Measurements from ENCODE around the gene KCNK4.
"Not testable (repeated sequence)": the region's sequence is repeated elsewhere in the genome, so short reads cannot be mapped to it uniquely, and the experiment has no call there.

KCNK4 gene

GRCh38 chr11:64291262-64291751, at the start of gene KCNK4:
KCNK4 (plus strand) TSS chr11:64291302; CDS start chr11:64293019, 1,717 bp downstream.
- no peak for DNase-seq (ENCODE audit: low read depth)

DNA sequence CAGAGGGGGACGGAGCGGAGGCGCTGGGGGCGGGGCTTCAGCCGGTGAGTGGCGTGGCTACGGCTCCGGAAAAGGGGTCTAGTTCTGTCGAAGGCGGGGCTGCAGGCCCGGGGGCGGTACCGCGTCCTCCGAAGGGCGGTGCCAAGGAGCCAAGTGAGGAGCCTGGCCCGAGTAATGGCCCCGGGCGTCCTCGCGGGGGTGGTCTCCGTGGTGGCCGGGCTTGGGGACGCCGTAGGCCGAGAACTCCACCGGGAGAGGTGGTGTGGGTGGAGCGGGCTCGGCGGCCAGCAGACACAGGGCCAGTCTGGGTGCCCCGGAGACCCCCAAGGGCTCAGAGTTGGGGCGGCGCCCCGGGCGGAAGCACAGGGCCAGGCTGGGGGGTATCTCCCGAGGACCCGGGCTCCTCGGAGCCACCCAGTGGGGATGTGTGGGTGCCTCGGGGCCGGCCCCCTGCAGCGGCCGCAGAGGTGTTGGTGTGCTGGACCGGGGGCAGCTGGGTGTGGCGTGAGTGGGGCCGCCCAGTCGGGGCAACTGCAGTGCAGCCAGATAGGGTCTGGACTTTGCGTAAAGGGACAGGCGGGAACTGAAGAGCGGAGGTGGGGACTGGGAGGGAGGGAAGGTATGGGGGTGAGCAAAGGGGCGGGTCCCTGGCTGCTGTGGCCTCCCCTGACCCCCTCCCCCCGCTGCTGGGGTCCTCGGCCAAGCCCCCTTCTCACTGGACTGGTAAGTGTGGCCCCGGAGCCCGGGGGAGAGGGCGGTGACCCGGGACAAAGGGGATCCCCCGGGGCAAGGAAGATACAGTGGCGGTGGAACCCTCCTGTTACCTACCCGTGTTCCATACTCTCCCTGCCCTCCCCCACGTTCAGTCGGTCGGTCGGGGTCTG, 49.4 kb upstream of the KCNK4 start:
- DNase-seq (ENCODE audit: low read depth): no peak

DNA sequence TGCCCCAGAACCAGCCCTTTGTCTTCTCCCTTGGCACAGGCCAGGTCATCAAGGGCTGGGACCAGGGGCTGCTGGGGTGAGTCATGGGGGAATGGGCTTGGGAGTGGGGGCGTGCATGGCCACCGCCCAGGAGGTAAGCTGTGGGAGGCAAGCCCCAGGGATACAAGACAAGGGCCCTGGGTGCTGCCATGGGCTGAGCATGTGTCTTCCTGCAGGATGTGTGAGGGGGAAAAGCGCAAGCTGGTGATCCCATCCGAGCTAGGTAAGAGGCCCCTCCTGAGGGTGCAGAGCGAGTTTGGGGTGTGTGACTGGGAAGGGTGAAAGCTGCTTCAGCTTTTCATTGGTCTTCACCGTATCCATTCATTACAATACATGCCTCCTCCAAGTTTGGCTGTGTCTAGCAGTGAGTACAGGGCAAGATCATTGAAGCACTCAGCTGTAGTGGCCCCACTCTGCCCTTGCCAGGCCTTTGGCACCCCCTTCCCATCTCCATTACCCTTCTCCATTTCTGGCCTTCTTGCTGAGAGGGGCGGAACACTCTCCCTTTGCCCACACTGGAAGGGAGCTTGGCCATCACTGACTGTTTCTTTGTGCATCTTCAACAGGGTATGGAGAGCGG, 47.8 kb upstream of the KCNK4 start:
- DNase-seq (ENCODE audit: low read depth): no peak

DNA sequence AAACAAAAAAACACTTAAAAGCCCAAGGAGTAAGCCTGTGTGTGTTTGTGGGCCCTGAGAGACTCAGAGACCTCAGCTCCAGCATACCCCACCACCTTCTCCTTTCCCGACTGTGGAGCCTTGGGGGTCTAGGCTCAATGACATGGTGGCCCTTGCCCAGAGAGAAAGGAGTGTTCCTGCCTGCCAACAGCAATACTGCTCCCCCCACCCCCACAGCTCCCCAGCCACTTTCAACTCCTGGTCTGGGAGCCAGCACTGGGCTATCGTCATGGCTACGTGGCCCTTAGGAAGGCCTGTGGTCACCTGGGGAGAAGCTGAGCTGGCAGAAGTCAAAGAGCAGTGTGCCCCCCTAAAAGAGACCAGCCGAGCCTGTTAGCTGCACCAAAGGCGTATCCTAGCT, 47.0 kb upstream of the KCNK4 start:
- no peak for DNase-seq (ENCODE audit: low read depth)

- no peak for DNase-seq (ENCODE audit: low read depth)
Measured at GRCh38 chr11:64244966-64245365, 46.1 kb upstream of the KCNK4 start.

DNA sequence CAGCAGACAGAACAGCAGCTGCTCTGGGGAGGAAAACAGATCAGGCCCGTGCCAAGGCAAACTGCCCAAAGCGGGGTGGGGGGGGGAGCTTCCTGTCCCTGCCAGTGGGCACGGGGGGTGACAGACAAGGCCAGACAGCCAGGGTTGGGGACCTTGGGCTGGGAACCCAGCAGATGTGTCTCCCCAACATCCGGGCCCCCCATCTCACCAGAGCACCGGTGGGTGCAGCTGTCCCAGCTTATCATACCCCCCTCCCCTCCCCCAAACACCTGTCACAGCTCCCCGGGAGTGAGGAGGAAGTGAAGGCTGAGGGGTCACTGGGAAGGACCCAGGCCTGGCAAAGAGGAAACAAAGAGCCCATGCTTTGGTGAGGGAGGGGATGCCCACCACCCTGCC, 45.7 kb upstream of the KCNK4 start:
- no peak for DNase-seq (ENCODE audit: low read depth)

DNA sequence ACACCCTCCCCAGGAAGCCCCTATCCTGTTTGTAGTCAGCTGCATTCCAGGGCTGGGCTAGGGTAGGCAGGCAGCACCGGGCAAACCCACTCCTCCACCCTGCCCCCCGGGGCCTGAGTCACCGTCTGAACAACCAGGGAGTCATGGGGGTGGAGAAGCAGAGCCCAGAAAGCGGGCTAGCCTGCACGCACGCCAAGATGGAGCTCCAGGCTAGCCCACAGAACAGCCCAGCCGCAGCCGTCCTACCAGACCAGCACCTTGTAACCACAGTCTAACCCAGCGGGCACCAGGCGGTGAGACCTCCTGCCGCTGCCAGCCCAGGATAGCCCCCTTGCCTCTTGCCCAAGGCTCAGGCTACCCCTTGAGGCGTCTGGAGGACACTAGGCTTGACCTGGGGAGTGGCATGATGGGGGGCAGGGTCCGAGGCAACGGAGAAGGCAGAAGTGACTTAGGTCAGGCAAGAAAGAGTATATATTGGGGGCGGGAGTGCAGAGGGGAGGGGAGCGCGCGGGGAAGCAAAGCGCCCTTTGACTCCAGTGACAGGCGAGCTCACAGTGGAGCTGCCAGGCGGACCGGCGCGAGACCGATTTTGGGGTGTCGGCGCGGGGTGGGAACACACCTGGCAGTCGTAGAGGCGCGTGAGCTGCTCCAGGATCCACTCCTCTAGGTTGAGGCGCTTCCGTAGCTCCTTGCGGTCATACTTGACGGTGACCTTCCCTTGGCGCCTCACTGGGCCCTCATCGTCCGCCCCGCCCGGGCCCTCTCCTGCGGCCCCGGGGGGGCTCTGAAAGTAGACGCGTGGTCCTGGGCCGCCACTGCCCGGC, 45.1 kb upstream of the KCNK4 start:
- peak; percentile 90 for DNase-seq (ENCODE audit: low read depth)

- not testable (repeated sequence) for DNase-seq (ENCODE audit: low read depth)
Measured at GRCh38 chr11:64246621-64246870, 44.6 kb upstream of the KCNK4 start.

GRCh38 chr11:64246871-64247728, 44.0 kb upstream of the KCNK4 start, which contains the start of gene PPP1R14B:
PPP1R14B (minus strand) TSS chr11:64246943; CDS start chr11:64246673, 270 bp downstream.
- no peak for DNase-seq (ENCODE audit: low read depth)

DNA sequence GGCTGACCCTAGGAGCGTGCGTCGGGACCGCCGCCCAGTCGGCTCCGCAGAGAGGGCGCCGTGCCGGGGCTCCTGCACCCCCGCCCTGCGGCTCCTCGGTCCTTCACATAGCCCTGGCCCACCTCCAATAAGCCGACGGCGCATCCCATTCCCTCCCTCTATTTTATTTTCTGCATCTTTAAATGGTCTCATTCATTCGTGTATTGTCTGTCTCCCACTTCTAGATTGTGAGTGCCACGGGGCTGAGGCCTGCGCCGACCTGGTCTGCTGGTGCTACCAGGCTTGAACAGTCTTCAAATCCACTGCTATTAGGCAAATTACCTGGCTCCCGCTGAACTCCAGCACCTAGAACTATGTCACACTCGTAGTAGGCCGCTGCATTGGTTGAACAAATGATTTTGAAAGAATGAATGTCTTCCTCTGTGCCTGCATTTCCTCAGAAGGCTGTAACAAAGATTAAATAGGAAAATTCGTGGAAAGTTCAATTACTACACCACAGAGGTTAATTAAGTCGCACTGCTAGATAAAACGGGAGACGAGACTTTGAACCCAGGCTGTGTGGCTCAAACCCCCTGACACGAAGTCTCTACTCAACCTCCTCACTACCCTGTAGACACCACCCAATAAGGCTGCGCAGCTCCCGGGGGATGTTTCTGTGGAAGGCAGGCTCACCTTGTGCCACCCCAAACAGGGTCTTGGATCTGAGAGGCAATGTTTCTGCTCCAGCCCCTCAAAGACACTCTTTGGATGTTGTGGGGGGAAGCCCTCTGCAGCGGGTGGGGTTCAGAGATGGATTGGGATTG, 43.2 kb upstream of the KCNK4 start:
- no peak for DNase-seq (ENCODE audit: low read depth)

- no peak for DNase-seq (ENCODE audit: low read depth)
Measured at GRCh38 chr11:64248578-64248977, 42.5 kb upstream of the KCNK4 start.

GRCh38 chr11:64249038-64249437, 42.1 kb upstream of the KCNK4 start:
- DNase-seq (ENCODE audit: low read depth): no peak

- no peak for DNase-seq (ENCODE audit: low read depth)
Measured at GRCh38 chr11:64249563-64250414, 41.3 kb upstream of the KCNK4 start.

- DNase-seq (ENCODE audit: low read depth): no peak
Measured at GRCh38 chr11:64250415-64251015, 40.6 kb upstream of the KCNK4 start.

DNA sequence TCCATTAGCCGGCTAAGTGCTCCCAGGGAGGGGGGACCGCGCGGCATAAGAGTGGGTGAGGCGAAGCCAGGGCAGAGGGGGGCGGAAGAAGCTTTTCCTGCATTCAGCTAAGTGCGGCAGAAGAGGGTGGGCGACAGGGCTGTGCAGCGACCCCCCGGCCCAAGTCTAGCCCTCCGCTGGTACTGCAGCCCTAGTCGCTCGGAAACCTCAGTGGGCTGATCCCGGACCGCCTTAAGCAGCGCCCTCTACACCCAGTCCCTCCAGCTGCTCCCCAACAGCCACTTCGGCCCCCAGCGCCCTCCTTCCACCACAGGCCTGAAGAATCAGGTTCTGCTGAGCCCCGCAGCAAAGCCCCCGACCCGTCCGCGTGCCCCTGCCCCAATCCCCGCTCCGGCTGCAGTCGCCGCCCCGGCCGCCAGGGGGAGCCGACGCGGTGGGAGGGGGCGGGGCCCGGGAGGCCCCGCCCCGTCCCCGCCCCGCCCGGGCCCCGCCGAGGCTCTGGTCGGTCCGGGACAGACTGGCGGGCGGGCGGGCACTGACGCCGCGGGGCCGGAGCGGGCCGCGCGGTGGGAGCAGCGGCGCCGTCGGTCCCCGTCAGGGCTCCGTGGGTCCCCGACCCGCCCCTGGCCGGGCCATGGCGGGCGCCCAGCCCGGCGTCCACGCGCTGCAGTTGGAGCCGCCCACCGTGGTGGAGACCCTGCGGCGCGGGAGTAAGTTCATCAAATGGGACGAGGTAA, 39.9 kb upstream of the KCNK4 start, which contains the start of gene PLCB3:
TSS of gene PLCB3 (plus strand) at position 515 of the 737 bp plus-strand sequence. CDS start at position 635, 120 bp downstream.
- no peak for DNase-seq (ENCODE audit: low read depth)

DNA sequence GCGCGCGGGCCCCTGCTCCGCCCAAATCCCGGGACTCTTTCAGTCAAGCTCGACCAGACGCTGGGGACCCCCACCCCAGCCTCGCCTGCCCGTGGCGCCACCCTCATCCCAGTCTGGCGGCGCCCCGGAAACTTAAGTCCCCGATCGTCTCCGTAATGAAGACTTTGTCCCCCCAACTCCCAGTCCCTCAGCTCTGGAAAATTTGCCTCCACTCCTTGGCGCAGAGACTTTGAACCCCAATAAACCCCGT, 39.4 kb upstream of the KCNK4 start:
- DNase-seq (ENCODE audit: low read depth): no peak

GRCh38 chr11:64252003-64252872, 38.9 kb upstream of the KCNK4 start:
- DNase-seq (ENCODE audit: low read depth): no peak

GRCh38 chr11:64253043-64253442, 38.1 kb upstream of the KCNK4 start:
- no peak for DNase-seq (ENCODE audit: low read depth)
